Measurements from ENCODE around the gene CABP4. TPM values are rescaled to one million over a fixed set of nuclear protein-coding genes. Genes with fewer than 3 reads are reported as not detected.

CABP4 gene
- total RNA-seq, 1 experiment from 2014 or later: not detected

Small RNA genes lying within 50 kb of the gene (small RNA-seq; reads per million reads assigned to genes)
- gene MIR6752: not detected

Other genes with a start within 250 kb of the CABP4 start
- 94.7 and 190 TPM in 2 replicates for gene GRK2, start 188.9 kb upstream of the CABP4 start, total RNA-seq (2014; rRNA removed; shearing (Covaris generic); ENCODE audit: low replicate concordance)
- 31.3 and 91.8 TPM in 2 replicates for gene ANKRD13D, start 166.1 kb upstream of the CABP4 start, total RNA-seq (2014; rRNA removed; shearing (Covaris generic); ENCODE audit: low replicate concordance)
- 0.61 and 0.82 TPM in 2 replicates for gene SSH3, start 151.8 kb upstream of the CABP4 start, total RNA-seq (2014; rRNA removed; shearing (Covaris generic); ENCODE audit: low replicate concordance)
- 362 and 684 TPM in 2 replicates for gene POLD4, start 101.8 kb upstream of the CABP4 start, total RNA-seq (2014; rRNA removed; shearing (Covaris generic); ENCODE audit: low replicate concordance)
- 6.4 and 13.9 TPM in 2 replicates for gene CLCF1, start 81.8 kb upstream of the CABP4 start, total RNA-seq (2014; rRNA removed; shearing (Covaris generic); ENCODE audit: low replicate concordance)
- 14.8 and 19.2 TPM in 2 replicates for gene RAD9A, start 63.4 kb upstream of the CABP4 start, total RNA-seq (2014; rRNA removed; shearing (Covaris generic); ENCODE audit: low replicate concordance)
- gene PPP1CA, start 53.5 kb upstream of the CABP4 start, total RNA-seq (2014; rRNA removed; shearing (Covaris generic); ENCODE audit: low replicate concordance): 218 and 332 TPM in 2 replicates
- gene TBC1D10C, start 51.3 kb upstream of the CABP4 start, total RNA-seq (2014; rRNA removed; shearing (Covaris generic); ENCODE audit: low replicate concordance): 52.4 and 122 TPM in 2 replicates
- 0.18 TPM in 1 of 2 replicates, not detected in the other for gene CARNS1, start 39.7 kb upstream of the CABP4 start, total RNA-seq (2014; rRNA removed; shearing (Covaris generic); ENCODE audit: low replicate concordance)
- gene RPS6KB2, start 26.9 kb upstream of the CABP4 start, total RNA-seq (2014; rRNA removed; shearing (Covaris generic); ENCODE audit: low replicate concordance): 48.9 and 83.6 TPM in 2 replicates
- gene PTPRCAP, start 17.7 kb upstream of the CABP4 start, total RNA-seq (2014; rRNA removed; shearing (Covaris generic); ENCODE audit: low replicate concordance): 161 and 348 TPM in 2 replicates
- gene CORO1B, start 11.9 kb upstream of the CABP4 start, total RNA-seq (2014; rRNA removed; shearing (Covaris generic); ENCODE audit: low replicate concordance): 15.5 and 40.6 TPM in 2 replicates
- gene GPR152, start 2.6 kb upstream of the CABP4 start, total RNA-seq (2014; rRNA removed; shearing (Covaris generic); ENCODE audit: low replicate concordance): not detected in 2 replicates
- 69.7 and 99.7 TPM in 2 replicates for gene TMEM134, start 13.9 kb downstream of the CABP4 start, total RNA-seq (2014; rRNA removed; shearing (Covaris generic); ENCODE audit: low replicate concordance)
- gene AIP, start 27.7 kb downstream of the CABP4 start, total RNA-seq (2014; rRNA removed; shearing (Covaris generic); ENCODE audit: low replicate concordance): 51.8 and 119 TPM in 2 replicates
- gene PITPNM1, start 50.0 kb downstream of the CABP4 start, total RNA-seq (2014; rRNA removed; shearing (Covaris generic); ENCODE audit: low replicate concordance): 79.6 and 149 TPM in 2 replicates
- 91.5 and 106 TPM in 2 replicates for gene CDK2AP2, start 52.8 kb downstream of the CABP4 start, total RNA-seq (2014; rRNA removed; shearing (Covaris generic); ENCODE audit: low replicate concordance)
- not detected in 2 replicates for gene CABP2, start 68.1 kb downstream of the CABP4 start, total RNA-seq (2014; rRNA removed; shearing (Covaris generic); ENCODE audit: low replicate concordance)
- gene GSTP1, start 128.5 kb downstream of the CABP4 start, total RNA-seq (2014; rRNA removed; shearing (Covaris generic); ENCODE audit: low replicate concordance): 1,085 and 1,200 TPM in 2 replicates
- gene NDUFV1, start 151.6 kb downstream of the CABP4 start, total RNA-seq (2014; rRNA removed; shearing (Covaris generic); ENCODE audit: low replicate concordance): 145 and 304 TPM in 2 replicates
- 10.4 and 35.4 TPM in 2 replicates for gene NUDT8, start 174.6 kb downstream of the CABP4 start, total RNA-seq (2014; rRNA removed; shearing (Covaris generic); ENCODE audit: low replicate concordance)
- gene TBX10, start 184.4 kb downstream of the CABP4 start, total RNA-seq (2014; rRNA removed; shearing (Covaris generic); ENCODE audit: low replicate concordance): not detected in 2 replicates
- gene ACY3, start 195.4 kb downstream of the CABP4 start, total RNA-seq (2014; rRNA removed; shearing (Covaris generic); ENCODE audit: low replicate concordance): 0.89 and 2.2 TPM in 2 replicates
- 1.6 and 1.8 TPM in 2 replicates for gene ALDH3B2, start 219.3 kb downstream of the CABP4 start, total RNA-seq (2014; rRNA removed; shearing (Covaris generic); ENCODE audit: low replicate concordance)